GM12878 (cell line): Measurements from ENCODE around the gene ELOA.

Source experiments
- CBFB ChIP-seq: IDR thresholded peaks from 2 replicates; pipeline ENCODE4 v1.6.1; 2016; ENCODE audit warnings: antibody characterized with exemption, low read depth
- CTCF ChIP-seq, 3 experiments: IDR thresholded peaks in 2 of 3; conservative IDR thresholded peaks in 1 of 3; 2 replicates each; pipeline ENCODE4 v1.5.1; 2011; ENCODE audit warnings: low read depth in 3 of 3, low read length in 3 of 3, mild to moderate bottlenecking in 3 of 3, control low read depth in 2 of 3, moderate library complexity in 2 of 3, inconsistent platforms in 1 of 3, mixed read lengths in 1 of 3; ENCODE audit not compliant: control insufficient read depth in 2 of 3, insufficient read depth in 1 of 3; ENCODE audit errors: extremely low read depth in 1 of 3
- JUND ChIP-seq: IDR thresholded peaks from 2 replicates; pipeline ENCODE4 v1.6.1; 2012; ENCODE audit warnings: low read depth, mild to moderate bottlenecking, low read length, improper control_type of control experiment, moderate library complexity
- POLR2AphosphoS5 ChIP-seq: IDR thresholded peaks from 2 replicates; pipeline ENCODE4 v1.6.1; 2011; ENCODE audit warnings: mild to moderate bottlenecking, low read length, inconsistent platforms
- ZNF274 ChIP-seq: IDR thresholded peaks from one replicate; pipeline ENCODE4 v1.8.0; 2011; ENCODE audit not compliant: insufficient read length, insufficient read depth

- no peak for TF ChIP-seq CBFB
- TF ChIP-seq JUND, result no peak
- no peak for TF ChIP-seq ZNF274
- no peak for TF ChIP-seq CTCF (IDR thresholded peaks at IDR 0.05 in 2 of 3, conservative IDR thresholded peaks at IDR 0.05 in 1 of 3; ENCODE audit: control insufficient read depth in 2 of 3, extremely low read depth in 1 of 3, insufficient read depth in 1 of 3, low read depth in 3 of 3, low read length in 3 of 3)
- peak; percentile 24; the same call in 1 of the 2 replicates for TF ChIP-seq POLR2AphosphoS5
Measured at GRCh38 chr1:23695667-23696066, 47.6 kb upstream of the ELOA start.
